Epithelial cell of proximal tubule (primary cell): ENCODE data around the gene LIMS1. TPM values are rescaled to one million over a fixed set of nuclear protein-coding genes. Genes with fewer than 3 reads are reported as not detected.

ENCODE experiments used
- DNase-seq: peaks from one replicate; pipeline ENCODE4 v3.0.0-alpha.2; 2011; ENCODE audit warnings: low read depth
- H3K4me3 ChIP-seq: 2 replicates; pipeline ENCODE4 v1.5.1; 2011; ENCODE audit warnings: low read depth, mild to moderate bottlenecking, low read length
- total RNA-seq: library from RNA; depleted of rRNA; stranded (reverse); fragments of >200 nt; gene quantifications from 2 replicates; pipeline ENCODE4 v1.2.3, GENCODE V29; 2015
- TF ChIP-seq, protein P1 (sequence below): conservative IDR thresholded peaks from 2 replicates; pipeline ENCODE4 v1.5.1; 2012; ENCODE audit warnings: low read depth, mild to moderate bottlenecking, low read length

The LIMS1 gene
- total RNA-seq, 1 donor from 2014 or later = 58.3 TPM

DNA sequence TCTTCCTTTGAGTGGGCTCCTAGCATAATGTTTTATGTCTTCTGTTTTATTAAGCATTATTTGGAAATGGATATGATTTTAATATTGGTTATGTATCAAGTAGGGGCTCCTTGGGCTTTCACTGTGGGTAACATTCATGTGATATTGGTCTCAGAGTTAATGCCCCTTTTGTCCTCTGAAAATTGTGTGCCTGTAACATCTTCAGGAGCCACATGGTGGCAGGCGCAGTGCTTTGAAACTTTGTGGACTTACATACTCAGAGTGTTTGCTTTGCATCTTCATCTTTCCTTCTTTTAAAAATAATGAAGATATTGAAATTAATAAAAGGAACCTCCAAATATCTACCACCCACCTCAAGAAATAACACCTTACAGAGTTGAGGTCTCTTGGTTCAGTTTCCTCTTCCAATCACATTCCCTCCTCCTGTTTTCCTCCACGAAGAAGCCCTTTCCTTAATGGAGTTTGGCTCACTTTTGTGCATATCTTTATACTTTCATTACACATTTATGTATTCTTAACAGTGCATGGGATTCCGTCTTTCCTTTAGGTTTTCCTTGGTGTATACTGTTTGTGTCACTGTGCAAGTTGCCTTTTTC, 73.5 kb downstream of the LIMS1 start:
- no peak for DNase-seq
- no peak overlapping the region for H3K4me3 ChIP-seq
- TF ChIP-seq, protein P1, sequence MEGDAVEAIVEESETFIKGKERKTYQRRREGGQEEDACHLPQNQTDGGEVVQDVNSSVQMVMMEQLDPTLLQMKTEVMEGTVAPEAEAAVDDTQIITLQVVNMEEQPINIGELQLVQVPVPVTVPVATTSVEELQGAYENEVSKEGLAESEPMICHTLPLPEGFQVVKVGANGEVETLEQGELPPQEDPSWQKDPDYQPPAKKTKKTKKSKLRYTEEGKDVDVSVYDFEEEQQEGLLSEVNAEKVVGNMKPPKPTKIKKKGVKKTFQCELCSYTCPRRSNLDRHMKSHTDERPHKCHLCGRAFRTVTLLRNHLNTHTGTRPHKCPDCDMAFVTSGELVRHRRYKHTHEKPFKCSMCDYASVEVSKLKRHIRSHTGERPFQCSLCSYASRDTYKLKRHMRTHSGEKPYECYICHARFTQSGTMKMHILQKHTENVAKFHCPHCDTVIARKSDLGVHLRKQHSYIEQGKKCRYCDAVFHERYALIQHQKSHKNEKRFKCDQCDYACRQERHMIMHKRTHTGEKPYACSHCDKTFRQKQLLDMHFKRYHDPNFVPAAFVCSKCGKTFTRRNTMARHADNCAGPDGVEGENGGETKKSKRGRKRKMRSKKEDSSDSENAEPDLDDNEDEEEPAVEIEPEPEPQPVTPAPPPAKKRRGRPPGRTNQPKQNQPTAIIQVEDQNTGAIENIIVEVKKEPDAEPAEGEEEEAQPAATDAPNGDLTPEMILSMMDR = peak; percentile 78

DNA sequence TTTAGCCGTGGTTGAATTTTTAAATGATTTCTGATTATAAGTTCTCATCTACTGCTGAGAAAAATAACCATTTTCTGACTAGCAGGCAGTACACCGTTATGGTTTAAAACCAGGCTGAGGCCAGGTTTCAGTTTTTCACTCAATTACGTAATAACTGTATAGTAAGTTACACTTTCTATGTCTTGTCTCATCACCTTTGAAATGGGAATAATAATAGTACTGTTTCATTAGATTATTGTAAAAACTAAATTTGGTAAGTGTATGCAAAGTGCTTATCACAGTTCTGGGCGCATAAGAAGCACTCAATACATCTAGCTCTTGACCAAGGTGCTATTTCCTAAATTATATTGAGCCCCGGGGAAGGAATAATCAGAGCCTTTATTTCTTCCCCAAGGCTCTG, 76.8 kb downstream of the LIMS1 start:
- TF ChIP-seq, protein P1 = no peak
- no peak for DNase-seq

DNA sequence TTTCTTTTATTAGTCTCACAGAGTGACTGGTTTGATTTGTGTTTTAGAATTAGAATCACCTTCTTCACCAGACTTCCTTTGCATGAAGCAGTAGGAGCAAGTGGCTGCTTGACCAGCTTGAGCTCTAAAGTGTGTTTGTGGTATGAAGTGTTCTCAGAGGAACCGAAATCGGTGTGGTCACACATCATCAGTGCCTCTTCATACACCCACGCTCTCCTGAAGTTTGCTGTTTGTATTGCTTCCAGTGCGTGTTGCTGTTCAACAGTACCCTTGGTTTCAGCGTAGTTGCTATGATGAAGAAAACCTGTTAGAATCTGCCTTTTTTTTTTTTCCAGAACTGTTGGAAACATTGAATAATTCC, 77.9 kb downstream of the LIMS1 start:
- TF ChIP-seq, protein P1 = no peak
- H3K4me3 ChIP-seq = no peak overlapping the region
- no peak for DNase-seq

More for the DNA sequence above, 76.8 kb downstream of the LIMS1 start:
- H3K4me3 ChIP-seq = no peak overlapping the region

DNA sequence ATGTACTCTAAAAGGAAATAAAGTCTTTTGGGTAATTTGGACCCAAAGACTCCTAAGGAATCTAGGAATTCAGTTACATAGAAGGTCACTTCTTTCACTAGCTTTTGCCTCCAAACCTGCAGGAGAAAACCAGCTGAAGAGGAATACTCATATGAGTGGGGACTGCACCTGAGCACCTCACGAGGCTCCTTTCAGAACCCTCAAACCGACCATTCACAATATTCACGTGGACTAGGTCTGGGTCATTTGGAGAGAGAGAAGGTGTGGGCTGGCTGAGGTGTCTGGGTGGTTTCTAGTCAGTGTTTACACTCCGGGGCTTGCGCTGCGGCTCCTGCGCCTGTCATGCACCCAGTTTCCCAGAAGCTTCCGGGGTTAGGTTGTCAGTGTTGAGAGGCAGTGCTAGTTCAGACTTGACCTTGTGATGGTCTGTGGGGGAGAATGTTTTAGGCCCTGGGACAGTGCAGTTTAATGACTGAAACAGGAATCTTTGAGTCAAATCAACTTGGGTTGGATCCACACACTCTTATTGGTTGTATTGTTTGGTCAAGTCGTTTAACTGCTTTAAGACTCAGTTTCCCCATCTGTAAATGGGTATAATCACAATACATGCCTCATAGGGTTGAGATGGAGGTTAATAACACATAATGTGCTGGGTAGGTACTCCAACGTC, 78.4 kb downstream of the LIMS1 start:
- TF ChIP-seq, protein P1 = no peak
- H3K4me3 ChIP-seq = no peak overlapping the region
- DNase-seq = no peak

DNA sequence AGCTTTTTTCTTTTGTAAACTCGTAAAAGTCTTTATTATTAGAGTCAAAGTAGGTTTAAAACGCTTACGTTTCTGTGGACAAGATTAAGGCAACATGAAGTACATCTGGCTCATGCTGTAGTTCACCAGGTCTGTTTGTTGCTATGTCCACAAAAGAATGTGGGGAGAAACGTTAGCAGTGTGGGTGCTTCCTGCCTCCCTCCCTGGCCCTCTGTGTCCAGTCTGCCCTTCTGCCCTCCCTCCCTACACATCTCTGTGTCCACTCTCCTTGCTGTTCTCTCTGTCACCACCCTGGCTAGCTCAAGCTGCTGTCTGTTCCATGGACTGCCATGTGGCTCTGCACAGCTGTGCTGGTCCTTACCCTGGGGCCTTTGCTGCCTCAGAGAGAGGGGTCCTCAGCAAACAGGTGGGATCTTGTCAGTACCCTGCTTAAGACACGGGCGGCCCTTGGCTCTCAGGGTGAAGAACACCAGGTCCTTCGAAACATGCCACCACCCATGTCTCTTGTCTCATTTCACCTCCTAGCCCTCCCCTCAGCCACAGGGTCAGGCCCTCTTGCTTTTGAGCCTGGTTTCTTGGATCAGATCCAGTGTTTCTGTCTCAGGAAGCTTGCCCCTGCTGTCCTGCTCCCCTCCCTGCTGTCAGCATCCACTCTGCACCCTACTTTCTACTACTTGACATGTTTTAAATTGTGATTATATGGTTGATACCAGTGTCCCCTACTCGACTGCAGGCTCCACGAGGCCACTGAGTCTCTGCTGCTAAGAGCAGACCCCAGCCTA, 79.2 kb downstream of the LIMS1 start:
- DNase-seq = no peak
- TF ChIP-seq, protein P1 = no peak
- H3K4me3 ChIP-seq = no peak overlapping the region

DNA sequence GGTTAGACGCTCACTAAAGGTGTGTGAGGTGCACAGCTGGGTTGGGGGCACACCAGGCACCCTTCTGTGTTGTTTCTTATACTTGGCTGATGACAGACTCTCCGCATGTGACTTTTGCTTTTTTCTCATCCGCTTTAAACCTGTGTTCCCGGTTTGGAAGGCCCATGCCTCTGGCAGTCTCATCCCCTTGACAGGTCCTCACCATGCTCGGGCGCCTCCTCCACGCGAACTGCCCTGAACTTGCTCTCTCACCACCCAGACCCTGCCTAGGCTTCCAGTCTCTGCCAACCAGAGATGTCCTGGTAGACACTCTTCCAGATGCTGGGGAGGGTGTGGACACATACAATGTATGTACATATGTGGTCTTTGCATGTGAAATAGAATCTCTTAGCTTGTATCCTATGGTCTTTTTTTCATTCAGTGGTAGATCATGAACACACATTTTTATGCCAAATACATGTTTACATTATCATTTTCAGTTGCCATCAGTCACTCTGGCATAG, 79.8 kb downstream of the LIMS1 start:
- TF ChIP-seq, protein P1 = no peak
- no peak overlapping the region for H3K4me3 ChIP-seq
- DNase-seq = no peak
